Superior temporal gyrus (tissue), 1 donor: ENCODE results near the gene ITM2B.
A peak's percentile ranks its signal among the peaks of the same experiment; 100 is the strongest.

Experiments
- DNase-seq: peaks from one replicate; pipeline ENCODE4 v3.0.0-alpha.2; 2016; ENCODE audit errors: extremely low spot score

The ITM2B gene

GRCh38 chr13:48304143-48304876 lies 71.3 kb downstream of the ITM2B start:
- DNase-seq: peak; percentile 66

- DNase-seq: no peak
These were observed 78.2 kb downstream of the ITM2B start for GRCh38 chr13:48311223-48311622.

- DNase-seq: no peak
These were observed 83.1 kb downstream of the ITM2B start for GRCh38 chr13:48315969-48316650.

- no peak for DNase-seq
These were observed 84.0 kb downstream of the ITM2B start for GRCh38 chr13:48316826-48317510.

GRCh38 chr13:48317511-48318376 lies 84.7 kb downstream of the ITM2B start:
- DNase-seq: no peak

GRCh38 chr13:48318377-48318811 lies 85.4 kb downstream of the ITM2B start:
- DNase-seq: no peak

- DNase-seq: no peak
These were observed 86.0 kb downstream of the ITM2B start for GRCh38 chr13:48318821-48319511.
